B cell (primary cell): ENCODE results near the gene BACH2. TPM values are rescaled to one million over a fixed set of nuclear protein-coding genes. Genes with fewer than 3 reads are reported as not detected.

Experiments used
- ATAC-seq: fragments of 200-7000 bp; cut with Tn5 transposase; one replicate; pipeline ENCODE4 v1.10.0; 2021; ENCODE audit warnings: low read depth, mild to moderate bottlenecking, moderate number of reproducible peaks, moderate library complexity
- CTCF ChIA-PET: fragments of 350-600 bp; sonication (Branson Sonifier 250); formaldehyde crosslinking; loops from one replicate; lab custom pipeline; 2021; ENCODE audit warnings: antibody characterized with exemption, inconsistent platforms; lab: Charles Lee
- POLR2A ChIA-PET: fragments of 350-600 bp; sonication (Branson Sonifier 250); formaldehyde crosslinking; loops from one replicate; lab custom pipeline; 2021; ENCODE audit warnings: antibody characterized with exemption; lab: Charles Lee
- DNase-seq: peaks from one replicate; pipeline ENCODE4 v3.0.0; 2013
- H2AFZ ChIP-seq: 2 replicates; pipeline ENCODE4 v1.6.1; 2012; ENCODE audit warnings: mild to moderate bottlenecking, low read depth, low read length; ENCODE audit not compliant: insufficient read depth, poor library complexity, severe bottlenecking
- H3K27ac ChIP-seq, 2 donors: 1 replicate in 1 of 2; 2 replicates in 1 of 2; pipeline ENCODE4 v1.5.1; 2012 to 2013; ENCODE audit warnings: low read length in 2 of 2, mild to moderate bottlenecking in 2 of 2, moderate library complexity in 1 of 2
- H3K27me3 ChIP-seq, 4 experiments: fragments of 200-600 bp in 1 of 4; sonication (generic) in 1 of 4; replicated peaks in 1 of 4; 1 replicate in 2 of 4; 2 replicates in 2 of 4; pipeline versions ENCODE4 v1.6.1 to v1.7.0; 2013 to 2016; ENCODE audit warnings: low read length in 3 of 4, mild to moderate bottlenecking in 2 of 4, mixed read lengths in 1 of 4, moderate library complexity in 1 of 4; ENCODE audit not compliant: insufficient read depth in 4 of 4, control insufficient read depth in 3 of 4; ENCODE audit errors: control extremely low read depth in 1 of 4
- H3K36me3 ChIP-seq, 2 experiments: replicated peaks in 1 of 2; 1 replicate in 1 of 2; 2 replicates in 1 of 2; pipeline versions ENCODE4 v1.6.1 to v1.7.1; 2013; ENCODE audit warnings: low read length in 1 of 2; ENCODE audit not compliant: insufficient read depth in 2 of 2, control insufficient read depth in 1 of 2; ENCODE audit errors: control extremely low read depth in 1 of 2, extremely low read depth in 1 of 2
- H3K4me1 ChIP-seq, 2 donors: fragments of 200-600 bp in 1 of 2; sonication (generic) in 1 of 2; 1 replicate in 1 of 2; 2 replicates in 1 of 2; pipeline versions ENCODE4 v1.5.1 to v1.6.1; 2013 to 2017; ENCODE audit warnings: low read length in 2 of 2; ENCODE audit not compliant: control insufficient read depth in 2 of 2, insufficient read depth in 2 of 2
- H3K4me2 ChIP-seq: replicated peaks from 2 replicates; pipeline ENCODE3; 2012; ENCODE audit warnings: mild to moderate bottlenecking, low read depth, low read length; ENCODE audit not compliant: poor library complexity, severe bottlenecking
- H3K4me3 ChIP-seq, 5 experiments: fragments of 200-600 bp in 1 of 5; sonication (generic) in 1 of 5; 1 replicate in 3 of 5; 2 replicates in 2 of 5; pipeline versions ENCODE4 v1.5.1 to v1.7.0; 2011 to 2016; ENCODE audit warnings: low read length in 4 of 5, mild to moderate bottlenecking in 4 of 5, low read depth in 2 of 5, control low read depth in 1 of 5, moderate library complexity in 1 of 5; ENCODE audit not compliant: insufficient read depth in 1 of 5; ENCODE audit errors: control extremely low read depth in 1 of 5, extremely low read depth in 1 of 5
- H3K79me2 ChIP-seq: fragments of 200-600 bp; sonication (generic); one replicate; pipeline ENCODE4 v1.6.0; 2016; ENCODE audit warnings: low read length; ENCODE audit not compliant: control insufficient read depth, insufficient read depth
- H3K9ac ChIP-seq: fragments of 200-600 bp; sonication (generic); 2 replicates; pipeline ENCODE4 v1.6.1; 2017; ENCODE audit warnings: mild to moderate bottlenecking, low read length, moderate library complexity
- H3K9me3 ChIP-seq, 3 donors: one replicate each; pipeline versions ENCODE4 v1.6.1 to v1.7.1; 2013; ENCODE audit warnings: low read length in 2 of 3; ENCODE audit not compliant: control insufficient read depth in 2 of 3, insufficient read depth in 1 of 3; ENCODE audit errors: control extremely low read depth in 1 of 3
- H4K20me1 ChIP-seq: 2 replicates; pipeline ENCODE4 v1.6.0; 2012; ENCODE audit warnings: mild to moderate bottlenecking, low read length; ENCODE audit not compliant: insufficient read depth, control insufficient read depth, poor library complexity, severe bottlenecking
- H3K27ac Mint-ChIP-seq: one replicate; pipeline ENCODE4 v1.8.0; 2021; ENCODE audit warnings: mixed read lengths
- H3K27me3 Mint-ChIP-seq: one replicate; pipeline ENCODE4 v1.8.0; 2021; ENCODE audit warnings: mixed read lengths
- H3K4me1 Mint-ChIP-seq: one replicate; pipeline ENCODE4 v1.8.0; 2021; ENCODE audit warnings: mixed read lengths
- H3K4me3 Mint-ChIP-seq: one replicate; pipeline ENCODE4 v1.8.0; 2021; ENCODE audit warnings: mixed read lengths
- H3K9me3 Mint-ChIP-seq: one replicate; pipeline ENCODE4 v1.8.0; 2022; ENCODE audit warnings: mixed read lengths; ENCODE audit not compliant: insufficient read depth
- EZH2 ChIP-seq: IDR thresholded peaks from 2 replicates; pipeline ENCODE4 v1.6.1; 2012; ENCODE audit warnings: borderline replicate concordance, low read depth, mild to moderate bottlenecking, moderate library complexity, low read length; ENCODE audit not compliant: insufficient read depth, poor library complexity, severe bottlenecking
- WGBS: methylation state at CpG from one replicate; pipeline ENCODE4 v1.1.5; 2013; ENCODE audit warnings: missing lambda C conversion rate; ENCODE audit not compliant: insufficient coverage; 5-methylcytosine and 5-hydroxymethylcytosine counted together
- intact Hi-C: fragments of 100-400 bp; cut with micrococcal nuclease; formaldehyde crosslinking; loops from one replicate; pipeline ENCODE4 v1.10.0; 2022
- polyA plus RNA-seq: library from polyadenylated mRNA; depleted of rRNA; stranded (reverse); fragments of >200 nt; gene quantifications from 2 replicates; pipeline ENCODE4 v1.2.3, GENCODE V29; 2012
- total RNA-seq, 2 donors: library from RNA; stranded (reverse); fragments of 120-200 nt in 1 of 2; gene quantifications; 1 replicate in 1 of 2; 2 replicates in 1 of 2; pipeline versions ENCODE4 v1.2.3 to v1.2.4, GENCODE V29; 2013 to 2022
- TF ChIP-seq, protein P1 (sequence below): fragments of 200-600 bp; IDR thresholded peaks from one replicate; pipeline ENCODE4 v1.8.0; 2022; ENCODE audit warnings: antibody characterized with exemption, mild to moderate bottlenecking

BACH2 gene
- total and polyA plus RNA-seq, 2 donors (not counting 1 experiment from before 2014, with no cell fraction given) = 41.1 to 235 TPM

DNA sequence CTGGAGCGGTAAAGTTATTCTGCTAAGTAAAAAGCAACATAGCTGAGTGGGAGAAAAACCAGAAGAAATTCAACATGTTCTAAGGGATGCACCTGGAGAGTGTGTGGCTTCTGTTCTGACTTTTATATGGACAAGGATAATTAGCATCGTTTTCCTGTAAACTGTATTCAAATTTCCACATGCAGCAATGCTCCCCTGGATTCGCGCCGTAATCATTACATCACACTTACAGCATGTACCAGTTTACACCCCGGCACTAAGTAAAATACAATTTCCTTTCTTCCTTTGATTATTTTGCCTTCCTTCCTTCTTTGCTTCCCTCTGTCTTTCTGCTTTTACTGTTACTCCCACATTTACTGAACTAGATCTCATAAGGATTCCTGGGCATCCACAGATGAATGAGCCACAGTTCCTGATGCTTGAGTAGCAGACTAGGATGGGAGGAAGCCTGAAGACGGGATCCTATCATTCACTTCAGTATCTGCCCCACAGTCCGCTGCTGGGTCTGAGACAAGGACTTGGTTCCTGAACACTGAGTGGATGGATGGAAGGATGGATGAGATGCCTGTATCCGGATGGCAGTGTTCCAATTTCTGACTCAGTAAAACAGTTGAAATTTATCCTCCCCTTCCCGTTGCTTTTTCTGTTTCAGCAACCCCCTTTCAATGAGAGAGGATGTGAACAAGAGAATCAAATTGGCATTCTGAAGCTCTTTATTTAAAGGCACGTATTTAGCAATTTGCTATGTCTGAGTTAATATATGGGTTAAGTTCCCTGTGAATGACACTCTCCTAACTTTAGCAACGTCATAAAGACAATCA lies 227.7 kb downstream of the BACH2 start:
- DNase-seq (no peak), ATAC-seq (no peak)
- Histone ChIP-seq H2AFZ (no peak overlapping the region), H3K4me2 (no peak overlapping the region), H3K9me3 (no peaks in the 10 kb centered on the region), H3K27me3 (no peaks in the 10 kb centered on the region), H3K4me1 (peaks cover 3 to 17% of the 10 kb centered on the region in 2 donors), H4K20me1 (peaks cover 94% of the 10 kb centered on the region), H3K9ac (no peak overlapping the region), H3K79me2 (peaks cover 100% of the 10 kb centered on the region), H3K27ac (no peak overlapping the region), H3K4me3 (no peak overlapping the region), H3K36me3 (peaks cover 3 to 79% of the 10 kb centered on the region in 2 experiments)
- Mint-ChIP-seq H3K4me3 (no peak overlapping the region), H3K4me1 (peaks cover 80% of the 10 kb centered on the region), H3K27ac (no peak overlapping the region), H3K27me3 (no peaks in the 10 kb centered on the region), H3K9me3 (no peaks in the 10 kb centered on the region)
- ChIA-PET CTCF (no interaction called here), POLR2A (interaction anchor here (0.5 kb wide), 1 partner anchor 30 kb away, joined by 4 read pairs; no protein-coding TSS in a partner anchor)
- intact Hi-C loops = no loop called here
- WGBS = 98% methylated on average over 6 of the region's 12 CpGs
- TF ChIP-seq EZH2 = no peak
- TF ChIP-seq, protein P1, sequence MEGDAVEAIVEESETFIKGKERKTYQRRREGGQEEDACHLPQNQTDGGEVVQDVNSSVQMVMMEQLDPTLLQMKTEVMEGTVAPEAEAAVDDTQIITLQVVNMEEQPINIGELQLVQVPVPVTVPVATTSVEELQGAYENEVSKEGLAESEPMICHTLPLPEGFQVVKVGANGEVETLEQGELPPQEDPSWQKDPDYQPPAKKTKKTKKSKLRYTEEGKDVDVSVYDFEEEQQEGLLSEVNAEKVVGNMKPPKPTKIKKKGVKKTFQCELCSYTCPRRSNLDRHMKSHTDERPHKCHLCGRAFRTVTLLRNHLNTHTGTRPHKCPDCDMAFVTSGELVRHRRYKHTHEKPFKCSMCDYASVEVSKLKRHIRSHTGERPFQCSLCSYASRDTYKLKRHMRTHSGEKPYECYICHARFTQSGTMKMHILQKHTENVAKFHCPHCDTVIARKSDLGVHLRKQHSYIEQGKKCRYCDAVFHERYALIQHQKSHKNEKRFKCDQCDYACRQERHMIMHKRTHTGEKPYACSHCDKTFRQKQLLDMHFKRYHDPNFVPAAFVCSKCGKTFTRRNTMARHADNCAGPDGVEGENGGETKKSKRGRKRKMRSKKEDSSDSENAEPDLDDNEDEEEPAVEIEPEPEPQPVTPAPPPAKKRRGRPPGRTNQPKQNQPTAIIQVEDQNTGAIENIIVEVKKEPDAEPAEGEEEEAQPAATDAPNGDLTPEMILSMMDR = no peak

DNA sequence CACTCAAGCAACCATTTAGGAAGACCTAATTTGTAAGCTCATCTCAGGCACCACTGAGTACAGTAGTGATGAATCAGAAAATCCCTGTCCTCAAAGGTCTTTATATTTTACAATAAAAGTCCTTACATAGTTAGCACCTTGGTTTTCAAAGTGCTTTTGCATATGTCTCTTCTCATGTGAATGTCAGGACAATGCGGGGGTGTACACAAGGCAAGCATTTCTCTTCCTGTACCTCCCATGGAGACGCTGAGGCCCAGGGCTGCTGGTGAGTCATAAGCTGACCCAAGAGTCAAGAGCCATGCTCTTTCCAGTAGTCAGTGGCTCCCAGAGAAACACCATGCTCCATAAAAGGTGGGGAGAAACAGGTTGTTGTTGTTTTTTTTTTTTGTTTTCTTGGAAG lies 228.4 kb downstream of the BACH2 start:
- intact Hi-C loops = no loop called here

More for the DNA sequence above, 228.4 kb downstream of the BACH2 start:
- no peak overlapping the region for H3K27ac Mint-ChIP-seq
- no peaks in the 10 kb centered on the region for H3K9me3 Mint-ChIP-seq
- DNase-seq = no peak
- no peak overlapping the region for H2AFZ ChIP-seq
- no peak overlapping the region for H3K4me2 ChIP-seq
- TF ChIP-seq, protein P1 = no peak
- no peak for TF ChIP-seq EZH2
- WGBS = 77% methylated on average over 2 of the region's 2 CpGs
- POLR2A ChIA-PET = interaction anchor here (0.5 kb wide), 1 partner anchor 29 kb away, joined by 4 read pairs; no protein-coding TSS in a partner anchor
- H3K9me3 ChIP-seq = no peaks in the 10 kb centered on the region
- peaks cover 3 to 78% of the 10 kb centered on the region in 2 experiments for H3K36me3 ChIP-seq
- no peak overlapping the region for H3K27ac ChIP-seq
- H3K4me1 Mint-ChIP-seq = peaks cover 78% of the 10 kb centered on the region
- peaks cover 3 to 14% of the 10 kb centered on the region in 2 donors for H3K4me1 ChIP-seq
- H3K27me3 Mint-ChIP-seq = no peaks in the 10 kb centered on the region
- peaks cover 94% of the 10 kb centered on the region for H4K20me1 ChIP-seq
- H3K4me3 Mint-ChIP-seq = no peak overlapping the region
- H3K4me3 ChIP-seq = no peak overlapping the region
- peaks cover 100% of the 10 kb centered on the region for H3K79me2 ChIP-seq
- CTCF ChIA-PET = no interaction called here
- no peak for ATAC-seq
- H3K9ac ChIP-seq = no peak overlapping the region
- no peaks in the 10 kb centered on the region for H3K27me3 ChIP-seq
